Activated CD4-positive, alpha-beta T cell treated with anti-CD3 and anti-CD28 coated beads for 4 hours (primary cell): Measurements from ENCODE around the gene ANKRD11.

Experiments
- DNase-seq, 2 donors: peaks; one replicate each; pipeline ENCODE4 v3.0.0-alpha.2; 2020

ANKRD11 gene

DNA sequence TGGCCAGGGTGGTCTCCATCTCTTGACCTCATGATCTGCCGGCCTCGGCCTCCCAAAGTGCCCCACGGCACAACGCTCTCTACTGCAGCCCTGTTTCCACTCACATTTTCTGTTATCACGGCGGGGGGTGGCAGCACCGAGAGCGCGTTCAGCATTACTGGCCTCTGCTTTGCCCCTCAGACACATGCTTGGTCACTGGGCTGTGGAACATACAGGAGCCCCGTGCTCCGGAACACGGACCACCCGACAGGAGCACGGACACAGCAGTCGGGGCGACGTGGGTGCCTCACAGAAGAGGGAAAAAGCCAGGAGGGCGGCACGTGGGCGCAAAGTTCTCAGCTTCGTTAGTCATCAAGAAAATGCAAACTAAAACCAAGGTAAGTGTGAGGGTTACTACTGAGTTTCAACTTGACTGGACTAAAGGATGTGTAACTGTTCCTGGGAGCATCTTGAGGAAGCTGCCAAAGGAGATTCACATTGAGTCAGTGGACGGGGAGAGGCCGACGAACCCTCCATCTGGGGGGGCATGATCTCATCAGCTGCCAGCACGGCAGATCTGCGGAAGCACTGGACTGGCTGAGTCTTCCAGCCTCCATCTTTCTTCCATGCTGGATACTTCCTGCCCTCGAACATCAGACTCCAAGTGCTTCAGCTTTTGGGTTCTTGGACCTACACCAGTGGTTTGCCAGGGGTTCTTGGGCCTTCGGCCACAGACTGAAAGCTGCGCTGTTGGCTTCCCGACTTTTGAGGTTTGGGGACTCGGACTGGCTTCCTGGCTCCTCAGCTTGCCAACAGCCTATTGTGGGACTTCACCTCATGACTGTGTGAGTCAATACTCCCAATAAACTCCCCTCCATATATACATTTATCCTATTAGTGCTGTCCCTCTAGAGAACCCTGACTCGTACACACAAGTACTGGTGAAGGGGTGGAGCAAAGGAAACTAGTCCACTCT lies 166.0 kb downstream of the ANKRD11 start:
- peak; percentile 40 to 43 for DNase-seq

DNA sequence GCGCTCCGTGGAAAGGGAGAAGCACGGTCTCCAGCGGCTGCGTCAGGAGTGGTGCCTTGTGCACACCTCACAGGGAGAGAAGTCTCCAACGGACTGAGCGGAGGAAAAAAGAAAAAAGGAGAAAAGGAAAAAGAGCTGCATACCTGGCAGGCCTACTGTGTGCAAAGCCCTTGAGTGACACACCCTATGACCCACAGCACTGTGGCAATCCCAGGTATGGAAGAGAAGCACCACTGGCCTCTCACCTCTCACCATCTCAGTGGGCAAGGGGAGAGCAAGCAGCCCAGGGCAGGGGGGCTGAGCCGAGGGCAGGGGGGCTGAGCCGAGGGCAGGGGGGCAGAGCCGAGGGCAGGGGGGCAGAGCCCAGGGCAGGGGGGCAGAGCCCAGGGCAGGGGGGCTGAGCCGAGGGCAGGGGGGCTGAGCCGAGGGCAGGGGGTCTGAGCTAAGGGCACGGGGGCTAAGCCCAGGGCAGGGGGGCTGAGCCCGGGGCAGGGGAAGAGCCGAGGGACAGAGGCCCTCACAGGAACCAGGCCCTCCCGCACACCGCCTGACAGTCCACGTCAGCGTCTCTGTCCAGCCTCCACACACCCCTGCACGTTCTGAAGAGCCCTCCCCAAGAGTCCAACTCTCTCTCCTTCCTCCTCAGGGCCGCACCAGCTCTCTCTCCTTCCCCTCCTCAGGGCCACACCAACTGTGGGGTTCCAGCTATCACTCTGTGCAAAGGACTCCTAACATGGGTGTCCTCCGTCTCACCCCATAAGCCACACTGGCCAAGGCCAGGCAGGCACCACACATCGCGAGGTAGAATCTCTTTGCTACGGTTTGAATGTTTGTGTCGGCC lies 167.0 kb downstream of the ANKRD11 start:
- no peak for DNase-seq

DNA sequence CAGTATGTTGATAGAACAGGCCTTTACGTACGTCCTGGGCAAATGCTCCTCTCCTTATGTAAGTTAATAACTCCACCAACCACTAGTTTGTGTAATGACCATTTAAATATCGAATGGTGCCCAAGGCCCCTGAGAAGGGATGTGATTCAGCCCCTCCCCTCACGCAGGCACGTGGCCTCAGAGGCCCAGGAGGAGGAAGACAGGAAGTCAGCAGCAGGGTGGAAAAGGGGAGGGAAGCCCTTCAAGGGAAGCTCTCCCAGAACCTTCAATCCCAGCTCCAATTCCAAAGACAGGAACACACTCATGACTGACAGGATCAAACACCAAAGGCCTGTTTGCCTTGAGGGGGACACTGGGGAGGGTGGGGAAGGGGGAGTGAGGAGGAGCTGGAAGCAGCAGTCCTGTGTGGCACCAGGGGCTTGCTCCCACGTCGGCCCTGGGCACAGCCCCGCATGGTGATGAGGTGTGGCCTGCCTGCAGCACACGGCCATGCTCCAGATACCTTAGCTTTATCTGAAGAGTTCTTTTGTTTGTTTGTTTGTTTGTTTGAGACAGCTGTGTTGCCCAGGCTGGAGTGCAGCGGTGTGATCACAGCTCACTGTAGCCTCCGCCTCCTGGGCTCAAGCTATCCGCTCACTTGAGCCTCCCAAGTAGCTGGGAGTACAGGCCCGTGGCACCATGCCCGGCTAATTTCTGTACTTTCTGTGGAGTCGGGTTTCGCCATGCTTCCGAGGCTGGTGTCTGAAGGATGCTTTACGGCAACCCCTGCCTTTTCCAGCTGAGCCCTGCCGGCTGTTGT lies 167.8 kb downstream of the ANKRD11 start:
- DNase-seq: no peak

DNA sequence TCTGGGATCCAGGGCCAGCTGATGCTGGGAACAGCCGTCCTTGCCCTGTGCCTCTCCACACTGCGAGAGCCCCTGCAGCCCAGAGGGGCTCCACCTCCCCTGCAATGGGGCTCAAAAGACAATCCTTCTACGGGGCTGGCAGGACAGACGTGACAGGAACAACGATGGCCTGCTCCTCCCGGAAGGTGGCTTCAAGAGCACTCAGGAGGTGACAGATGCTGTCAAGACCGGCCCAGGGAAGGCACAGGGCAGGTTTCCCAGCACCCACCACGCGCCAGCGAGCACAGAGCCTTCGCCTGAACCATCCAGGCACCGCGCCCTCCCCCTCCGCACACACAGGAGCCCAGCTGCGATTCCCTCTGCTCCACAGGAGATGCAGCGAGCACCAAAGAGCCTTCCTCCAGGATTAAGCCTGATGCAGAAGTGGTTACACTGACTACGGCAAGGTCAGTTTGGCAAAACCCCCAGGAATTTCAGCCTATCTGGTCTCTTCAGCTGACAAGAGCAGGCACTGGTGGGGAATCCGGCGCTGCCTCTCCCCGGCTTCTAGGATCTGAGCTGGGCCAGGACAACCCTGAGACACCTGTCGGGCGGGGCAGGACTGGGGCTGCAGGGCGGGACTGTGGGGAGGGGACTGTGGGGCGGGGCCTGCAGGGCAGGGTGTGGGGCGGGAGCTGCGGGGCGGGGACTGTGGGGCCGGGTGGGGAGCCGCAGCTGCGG lies 169.4 kb downstream of the ANKRD11 start:
- no peak for DNase-seq

DNA sequence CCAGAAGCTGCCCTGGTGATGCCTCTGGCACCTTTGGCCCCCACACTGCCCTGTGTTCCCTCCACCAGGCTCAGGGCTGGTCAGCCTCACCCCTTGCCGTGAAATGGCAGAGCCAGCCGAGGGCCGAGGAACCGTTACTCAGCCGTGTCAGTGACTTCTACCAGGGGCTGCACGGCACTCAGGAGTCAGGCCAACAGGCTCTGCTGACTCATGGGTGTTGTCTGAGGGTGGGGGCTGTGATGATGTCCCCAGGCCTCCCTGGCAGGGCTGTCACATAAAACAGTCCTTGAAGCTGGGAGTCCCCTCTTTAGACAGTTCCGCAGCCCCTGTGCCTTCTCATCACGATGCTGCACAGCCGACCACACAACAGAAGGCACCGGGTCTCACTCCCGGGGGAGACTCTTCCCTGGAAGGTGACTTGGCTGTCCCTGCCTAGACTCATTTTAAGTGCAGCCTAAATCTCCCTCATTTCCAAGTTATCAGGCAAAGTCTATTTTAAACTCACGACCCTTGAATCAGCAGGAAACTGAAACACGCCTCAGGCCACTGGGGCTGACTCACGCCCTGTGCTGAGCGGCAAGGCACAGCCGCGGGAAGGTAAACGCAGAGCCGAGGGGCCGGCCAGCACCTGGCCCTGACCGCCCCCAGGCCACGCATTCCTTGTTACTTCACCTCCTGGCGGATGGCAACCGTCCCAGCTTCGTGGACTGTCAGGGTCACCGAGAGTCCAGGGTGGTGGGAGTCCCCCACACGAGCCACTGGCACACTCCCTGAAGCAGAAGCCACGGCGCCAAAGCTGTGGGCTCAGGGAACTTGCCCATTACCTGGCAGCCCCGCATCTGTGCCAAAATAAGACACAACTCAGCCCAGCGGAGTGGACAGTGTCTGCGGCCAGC lies 170.2 kb downstream of the ANKRD11 start:
- DNase-seq: peak in 1 of 2 donors; percentile 47

DNA sequence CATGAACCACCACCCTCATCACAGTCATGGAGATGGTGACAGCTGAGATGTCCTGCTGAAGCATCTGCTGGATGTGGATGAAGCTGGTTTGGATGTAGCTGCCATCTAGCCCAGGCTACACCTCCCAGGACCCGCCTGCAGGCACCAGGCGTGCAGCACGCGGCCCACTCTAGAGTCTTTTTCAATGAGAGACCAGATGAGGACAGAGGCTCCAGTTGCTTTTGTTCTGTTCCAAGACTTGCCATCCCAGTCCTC lies 170.8 kb downstream of the ANKRD11 start:
- no peak for DNase-seq

DNA sequence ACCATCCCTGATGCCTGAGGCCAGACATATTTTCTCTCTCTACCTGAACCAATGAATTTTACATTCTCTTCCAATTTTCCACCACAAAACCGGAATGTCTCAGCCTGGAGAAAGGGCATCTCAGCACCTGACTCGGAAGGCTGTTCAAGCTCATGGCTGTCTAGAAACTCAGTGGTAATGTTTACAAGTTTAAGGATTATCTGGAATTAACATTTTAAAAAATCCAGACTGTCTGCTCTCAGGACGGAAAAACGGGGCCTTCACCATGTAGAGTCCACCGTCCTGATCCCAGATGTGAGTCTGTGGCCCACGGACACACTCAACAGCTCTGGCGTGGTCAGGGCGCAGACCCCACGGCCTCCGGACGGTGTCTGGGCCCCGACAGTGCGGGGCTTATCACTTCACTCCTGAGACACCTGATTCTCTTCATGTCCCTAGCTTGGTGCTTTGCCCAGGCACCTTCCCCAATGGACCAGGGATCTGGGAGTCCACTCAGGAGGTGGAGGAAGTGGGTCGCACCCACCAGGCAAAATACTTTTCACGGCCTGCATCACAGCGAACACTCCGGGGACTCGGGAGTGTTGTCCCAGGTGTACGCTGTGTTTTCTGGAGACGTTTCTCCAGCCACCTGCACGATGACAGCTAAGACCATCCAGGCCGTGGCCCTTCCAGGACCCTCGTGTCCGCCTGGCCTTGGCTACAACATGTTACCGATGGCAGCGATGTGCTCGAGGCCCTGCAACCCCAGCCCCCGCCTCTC lies 171.3 kb downstream of the ANKRD11 start:
- no peak for DNase-seq

DNA sequence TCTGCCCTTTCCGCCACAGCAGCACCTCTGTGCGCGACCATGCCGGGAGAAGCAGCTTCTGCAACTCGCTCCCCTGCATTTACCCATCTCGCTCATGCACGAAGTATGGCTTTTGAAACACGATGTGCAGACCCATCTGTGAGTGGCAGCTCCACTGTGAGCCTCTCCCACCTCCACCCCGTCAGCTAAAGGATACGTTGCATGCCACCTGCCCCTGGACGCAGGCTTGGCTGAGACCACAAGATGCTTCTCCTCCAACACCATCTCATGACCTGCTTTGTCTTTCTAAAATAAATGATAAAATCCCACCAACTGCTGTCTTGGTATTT lies 172.0 kb downstream of the ANKRD11 start:
- DNase-seq: no peak

DNA sequence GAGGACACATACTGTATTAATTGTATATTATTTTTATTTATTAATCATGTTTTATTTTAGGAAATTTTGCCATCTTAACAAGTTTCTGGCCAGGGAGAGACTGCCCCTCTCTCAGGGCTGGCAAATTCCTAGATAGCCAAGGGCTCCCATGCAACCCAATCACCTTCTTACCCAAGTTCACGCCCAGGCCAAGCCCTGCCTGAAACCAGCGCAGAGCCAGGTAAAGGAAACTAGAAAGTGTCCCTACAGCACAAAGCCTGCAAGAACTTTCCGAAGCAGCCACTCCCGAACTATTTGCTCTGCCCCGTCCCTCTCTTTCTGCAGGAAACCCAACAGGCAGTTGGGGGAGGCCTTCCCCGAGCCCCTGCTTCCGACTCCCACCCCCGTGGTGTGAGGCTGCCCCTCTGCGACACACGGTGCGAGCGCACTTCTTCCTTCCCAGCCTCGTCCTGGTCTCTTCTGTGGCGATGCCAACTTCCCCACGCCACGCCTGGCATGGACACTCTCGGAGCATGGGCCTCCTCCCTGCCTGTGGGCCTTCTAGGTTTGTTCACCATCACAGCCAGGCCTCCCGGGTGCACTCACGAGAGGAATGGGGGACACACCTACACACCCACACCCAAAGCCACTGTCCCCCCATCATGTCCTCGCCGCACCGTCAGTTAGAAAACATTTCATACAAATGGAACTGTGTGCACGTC lies 172.5 kb downstream of the ANKRD11 start:
- DNase-seq: no peak

DNA sequence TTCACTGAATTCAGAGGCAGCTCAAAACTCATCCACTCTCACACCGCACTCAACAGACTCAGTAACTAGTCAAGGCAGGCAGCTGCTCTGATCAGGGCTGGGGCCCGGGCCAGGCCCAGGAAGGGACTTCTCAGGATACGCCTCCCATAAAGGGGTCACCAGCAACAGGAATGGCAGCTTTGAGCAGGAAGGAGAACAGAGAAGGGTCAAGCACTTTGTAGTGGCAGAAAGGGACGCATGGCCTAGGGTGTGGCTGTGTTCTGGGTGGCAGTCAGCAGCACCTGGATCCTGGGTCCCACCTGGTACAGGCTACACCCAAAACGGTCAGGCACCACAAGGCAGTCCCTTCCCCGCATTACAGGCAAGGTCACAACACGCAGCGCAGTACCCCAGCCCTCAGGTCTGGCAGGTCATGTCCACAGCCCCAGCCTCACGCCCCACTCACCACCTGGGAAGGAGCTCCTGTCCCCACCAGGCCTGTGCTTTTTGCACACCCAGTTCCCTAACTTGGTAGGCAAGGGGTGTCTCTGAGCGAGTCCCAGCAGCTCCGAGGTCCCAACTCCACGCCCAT lies 173.2 kb downstream of the ANKRD11 start:
- DNase-seq: no peak

DNA sequence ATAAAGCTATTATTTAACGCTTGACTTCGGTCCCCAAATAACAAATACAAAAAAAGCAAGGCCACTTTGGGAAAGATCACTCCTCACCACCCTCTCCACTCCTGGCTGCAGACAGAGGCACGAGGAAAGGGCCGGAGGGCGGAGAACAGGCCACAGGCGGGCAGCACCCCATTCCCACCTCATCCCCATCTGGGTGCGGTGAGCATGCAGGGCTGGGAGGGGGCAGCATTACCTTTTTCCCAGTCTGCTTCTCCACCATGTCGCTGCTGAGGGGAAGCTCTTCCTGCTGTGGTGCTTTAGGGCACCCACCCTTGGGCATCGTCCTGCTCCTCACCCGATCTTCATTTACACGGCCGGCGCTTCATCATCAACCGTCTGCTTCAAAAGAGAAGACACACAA lies 173.7 kb downstream of the ANKRD11 start:
- DNase-seq: no peak

DNA sequence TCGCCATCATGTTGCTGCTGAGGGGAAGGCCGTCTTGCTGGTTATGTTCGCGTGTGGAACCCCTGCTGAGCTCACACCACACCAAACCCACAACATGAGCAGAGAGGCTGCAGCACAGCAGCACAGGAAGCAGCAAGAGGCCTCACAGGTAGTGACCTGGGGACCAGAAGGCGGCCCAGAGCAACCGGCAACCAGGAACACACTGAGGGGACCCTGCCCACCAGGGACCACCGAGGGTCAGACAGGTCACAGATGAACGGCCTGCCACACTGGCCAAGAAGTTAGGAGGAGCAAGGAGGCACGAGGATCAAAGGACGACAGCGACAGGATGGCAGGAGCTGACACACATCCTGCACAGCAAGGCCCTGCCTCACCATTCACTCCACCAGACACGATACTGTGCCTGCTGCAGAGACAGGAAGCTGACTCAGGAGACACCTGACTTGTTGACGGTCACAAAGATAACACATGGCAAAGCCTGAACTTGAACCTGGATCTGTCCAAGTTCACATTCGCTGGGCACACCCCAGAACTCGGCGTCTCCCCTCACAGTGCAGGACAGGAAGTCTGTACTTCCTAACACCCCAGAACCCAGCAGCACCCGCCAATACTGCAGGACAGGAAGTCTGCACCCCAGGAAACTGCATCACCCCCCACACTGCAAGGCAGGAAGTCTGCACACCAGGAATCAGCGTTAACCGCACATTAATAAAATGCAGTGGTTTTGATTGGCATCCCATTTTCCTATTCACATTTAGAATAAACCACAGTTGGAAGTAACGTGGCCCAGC lies 174.4 kb downstream of the ANKRD11 start:
- peak; percentile 71 to 76 for DNase-seq

DNA sequence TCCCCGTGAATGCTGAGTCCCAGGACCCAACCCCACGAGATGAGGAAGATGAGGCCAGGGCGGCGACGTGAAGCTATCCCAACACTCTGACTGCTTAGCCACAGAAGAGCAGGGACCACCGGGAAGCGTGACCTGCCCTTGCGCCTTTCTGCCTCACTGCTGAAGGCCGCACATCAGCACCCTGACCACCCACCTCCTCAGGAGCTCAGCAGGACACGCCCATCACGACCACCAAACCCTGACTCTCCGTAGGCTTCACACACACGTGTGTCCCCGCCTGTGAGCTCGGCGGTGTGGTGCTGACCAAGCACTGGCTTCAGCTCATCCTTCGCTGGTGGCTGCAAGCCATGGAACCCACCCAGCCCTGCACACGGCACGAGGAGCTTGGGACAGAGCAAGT lies 175.1 kb downstream of the ANKRD11 start:
- DNase-seq: no peak

DNA sequence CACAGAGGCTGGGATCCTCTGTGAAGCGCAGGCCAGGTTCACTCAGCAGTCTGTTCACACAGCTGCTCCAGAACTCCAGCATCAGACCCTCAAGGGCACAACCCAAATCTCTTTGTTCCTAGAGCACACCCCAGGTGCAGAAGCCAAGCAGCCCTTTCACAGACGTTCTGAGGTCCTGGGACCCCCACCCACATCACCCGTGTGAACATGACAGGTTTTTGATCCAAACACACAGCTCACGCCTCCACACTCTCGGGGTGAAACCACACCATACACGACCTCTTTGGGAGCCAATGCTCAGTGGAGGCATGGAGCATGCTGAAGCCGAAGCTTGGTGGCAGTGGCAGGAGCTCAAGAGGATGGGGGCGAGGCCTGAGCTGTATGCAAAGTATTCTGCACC lies 175.5 kb downstream of the ANKRD11 start:
- DNase-seq: no peak

DNA sequence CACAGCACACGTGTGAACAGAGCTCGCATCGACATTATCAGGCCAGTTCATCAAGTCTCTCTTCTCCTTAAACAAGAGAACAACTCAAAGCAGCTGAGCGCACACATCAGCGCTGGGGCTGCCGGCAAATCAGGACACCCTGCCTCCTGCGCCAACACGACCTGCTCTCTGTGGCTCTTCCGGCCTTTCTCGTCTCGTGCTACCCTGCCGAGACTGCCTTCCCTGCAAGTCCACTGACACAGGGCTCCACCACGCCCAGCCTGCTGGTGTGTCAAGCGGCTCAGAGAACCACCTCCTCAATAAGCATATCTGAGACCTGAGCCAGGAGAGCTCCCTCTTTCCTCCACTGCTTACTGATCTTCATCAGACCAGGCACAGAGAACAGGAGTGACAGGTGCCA lies 176.0 kb downstream of the ANKRD11 start:
- peak; percentile 40 to 46 for DNase-seq

DNA sequence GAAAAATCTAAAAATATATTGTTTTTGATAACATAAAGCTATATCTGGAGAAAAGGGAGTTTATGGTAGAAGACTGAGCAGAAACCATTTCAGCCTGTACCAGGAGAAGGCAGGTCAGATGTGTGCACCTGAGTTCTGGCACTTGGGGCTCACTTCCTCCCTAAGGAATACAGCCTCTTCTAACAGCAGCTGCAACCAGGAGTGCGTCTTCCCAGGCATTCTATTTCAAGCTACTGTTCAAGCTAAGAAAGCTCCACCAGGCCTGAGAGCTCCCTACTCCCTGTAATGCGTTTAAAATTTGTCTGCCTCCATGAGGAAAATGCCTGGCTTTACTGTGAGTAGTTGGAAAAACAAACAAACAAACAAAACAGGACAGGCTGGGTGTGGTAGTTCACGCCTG lies 176.8 kb downstream of the ANKRD11 start:
- no peak for DNase-seq

DNA sequence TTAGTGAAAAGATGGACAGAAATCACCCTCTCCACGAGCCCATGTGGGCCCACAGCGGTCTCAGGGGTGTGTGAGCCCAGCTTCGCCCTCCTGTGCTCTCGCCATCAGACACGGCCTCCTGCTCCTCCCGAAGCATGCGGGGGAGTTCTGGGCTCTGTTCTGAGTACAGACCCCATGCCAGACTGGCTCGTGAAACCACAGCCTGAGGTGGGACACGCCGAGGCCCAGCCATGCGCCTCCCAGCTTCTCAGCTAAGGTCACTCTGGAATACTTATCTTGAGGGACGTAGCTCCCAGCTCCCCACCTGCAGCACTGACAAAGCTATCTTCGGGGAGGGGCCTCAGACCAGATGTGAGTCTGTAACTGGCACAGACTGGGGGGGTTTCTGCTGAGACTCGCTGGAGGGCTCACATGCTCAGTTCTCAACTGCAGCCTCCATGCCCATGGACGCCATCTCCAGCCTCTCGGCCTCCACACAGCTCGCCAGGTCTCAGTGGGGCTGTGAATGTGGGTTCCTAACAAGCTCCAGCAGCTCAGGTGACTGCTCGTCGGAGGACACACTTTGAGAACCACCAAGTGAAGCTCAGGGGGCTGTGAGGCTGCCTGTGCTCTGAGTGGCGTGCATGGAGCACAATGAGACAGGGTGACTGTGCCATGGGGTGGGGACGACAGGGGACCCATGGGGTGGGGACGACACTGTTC lies 177.6 kb downstream of the ANKRD11 start:
- no peak for DNase-seq

DNA sequence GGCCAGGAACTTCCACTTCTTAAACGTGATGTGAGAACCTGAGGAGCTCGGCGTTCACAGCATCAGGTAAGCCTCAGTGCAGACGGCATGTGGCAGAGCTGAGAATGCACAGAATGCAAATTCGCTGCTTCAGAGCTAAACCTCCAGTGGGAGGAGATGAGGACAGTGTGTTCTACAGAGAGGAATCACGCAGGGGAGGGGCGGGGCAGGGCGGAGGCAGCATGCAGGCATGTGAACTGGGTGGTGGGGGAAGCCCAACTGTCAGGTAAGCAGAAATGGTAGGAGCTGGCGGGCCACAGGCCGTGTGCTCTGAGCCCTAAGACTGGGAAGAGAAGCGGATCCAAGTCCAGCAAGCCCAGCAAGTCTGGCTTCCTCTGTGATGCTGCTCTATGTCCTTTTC lies 178.2 kb downstream of the ANKRD11 start:
- no peak for DNase-seq
